ENCODE results near the gene PDX1. TPM values are rescaled to one million over a fixed set of nuclear protein-coding genes. Genes with fewer than 3 reads are reported as not detected.

PDX1 gene
- total RNA-seq, 1 experiment from 2014 or later: 1.7 TPM

DNA sequence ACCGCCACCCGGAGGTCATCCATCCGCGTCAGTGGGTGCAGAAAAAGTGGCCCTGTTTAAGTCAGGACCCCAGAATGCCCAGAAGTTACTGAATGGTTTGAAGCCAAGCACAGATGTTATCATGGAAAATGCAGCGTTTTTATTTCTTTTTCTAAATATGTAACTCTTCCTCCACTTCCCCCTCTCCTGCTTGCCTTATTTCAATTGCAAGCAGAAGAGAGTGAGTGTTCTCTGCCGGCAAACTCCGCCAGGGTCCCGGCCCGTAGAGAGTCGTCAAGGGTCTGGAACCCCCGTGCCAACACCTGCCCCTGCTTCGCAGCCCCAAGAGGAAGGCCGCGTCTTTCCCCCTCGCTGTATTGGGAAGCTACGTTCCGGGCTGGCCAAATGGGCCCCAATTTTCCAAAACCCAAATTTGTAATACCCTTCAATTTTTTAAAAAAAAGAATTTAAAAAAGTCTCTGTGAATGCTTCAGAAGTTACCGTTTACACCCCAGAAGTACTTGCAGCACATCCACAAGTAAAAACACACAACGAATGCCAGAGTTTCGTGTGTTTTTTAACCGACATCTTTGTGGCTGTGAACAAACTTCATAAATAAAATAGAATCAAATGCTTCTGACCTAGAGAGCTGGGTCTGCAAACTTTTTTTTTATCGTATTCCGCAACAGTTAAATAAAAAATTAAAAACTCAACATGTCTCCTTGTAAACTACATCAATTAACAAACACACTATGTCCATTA lies 712 bp upstream of the PDX1 start:
- peaks cover 10 to 31% of the 10 kb centered on the region in 2 experiments for H3K4me1 ChIP-seq (ENCODE audit: control insufficient read depth in 1 of 2, insufficient read depth in 2 of 2, low read length in 2 of 2)
- peak overlapping the region; percentile 42 to 64; a peak in 3 of 4 replicates for H3K4me3 ChIP-seq (replicated peaks in 1 of 2; ENCODE audit: low read depth in 1 of 2, low read length in 2 of 2)
- H3K9ac ChIP-seq (ENCODE audit: low read length): no peak overlapping the region
- H4K20me1 ChIP-seq (ENCODE audit: insufficient read depth): no peaks in the 10 kb centered on the region
- POLR2A ChIA-PET: no interaction called here
- H2AFZ ChIP-seq (ENCODE audit: low read depth, low read length, poor library complexity, severe bottlenecking): peak overlapping the region; percentile 98
- H3K9me3 ChIP-seq (ENCODE audit: control insufficient read depth in 1 of 2, insufficient read depth in 1 of 2, low read depth in 1 of 2, low read length in 2 of 2): no peaks in the 10 kb centered on the region
- BruUV-seq (replicated peaks): no TSS peak
- H3K27ac ChIP-seq (ENCODE audit: low read depth, low read length): no peak overlapping the region
- no peak for TF ChIP-seq RAD21 (IDR thresholded peaks at IDR 0.05; ENCODE audit: low read depth)
- intact Hi-C loops (cut with micrococcal nuclease): no loop called here
- no peaks in the 10 kb centered on the region for H3K36me3 ChIP-seq (ENCODE audit: control insufficient read depth in 1 of 2, insufficient read depth in 2 of 2, low read length in 2 of 2)
- RAD21 ChIA-PET (ENCODE audit: low non-redundant PET in 1 of 2, low total read pairs in 2 of 2, uncharacterized antibody in 2 of 2, unreplicated experiment in 2 of 2): no interaction called here
- H3K27me3 ChIP-seq (ENCODE audit: insufficient read depth, low read length): no peaks in the 10 kb centered on the region
- CTCF ChIA-PET: interaction anchor here (1.4 to 1.6 kb wide), 2 partner anchors 35 to 93 kb away, joined by 6 read pairs; no protein-coding TSS in a partner anchor
- H3K4me2 ChIP-seq (ENCODE audit: low read length): peak overlapping the region; percentile 93
- no peaks in the 10 kb centered on the region for H3K9me2 ChIP-seq (ENCODE audit: insufficient read depth)
- no peak for DNase-seq (ENCODE audit: low read depth, low spot score)
- no peak for ATAC-seq
- H3K79me2 ChIP-seq (ENCODE audit: insufficient read depth, low read length): no peaks in the 10 kb centered on the region

DNA sequence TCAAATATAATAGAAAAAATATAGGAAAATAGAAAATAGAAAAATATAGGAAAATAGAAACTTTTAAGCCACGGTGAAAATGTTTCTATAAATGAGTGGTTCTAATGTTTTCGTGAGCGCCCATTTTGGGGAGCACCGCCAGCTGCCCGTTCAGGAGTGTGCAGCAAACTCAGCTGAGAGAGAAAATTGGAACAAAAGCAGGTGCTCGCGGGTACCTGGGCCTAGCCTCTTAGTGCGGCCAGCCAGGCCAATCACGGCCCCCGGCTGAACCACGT lies 204 bp upstream of the PDX1 start:
- DNase-seq (ENCODE audit: low read depth, low spot score): peak; percentile 45
- H3K27me3 ChIP-seq (ENCODE audit: insufficient read depth, low read length): no peaks in the 10 kb centered on the region
- H3K4me3 ChIP-seq (replicated peaks in 1 of 2; ENCODE audit: low read depth in 1 of 2, low read length in 2 of 2): peak overlapping the region; percentile 42 to 64
- no peaks in the 10 kb centered on the region for H3K79me2 ChIP-seq (ENCODE audit: insufficient read depth, low read length)
- no peak for ATAC-seq
- RAD21 ChIA-PET (ENCODE audit: low non-redundant PET in 1 of 2, low total read pairs in 2 of 2, uncharacterized antibody in 2 of 2, unreplicated experiment in 2 of 2): no interaction called here
- H3K36me3 ChIP-seq (ENCODE audit: control insufficient read depth in 1 of 2, insufficient read depth in 2 of 2, low read length in 2 of 2): no peaks in the 10 kb centered on the region
- POLR2A ChIA-PET: no interaction called here
- H3K9ac ChIP-seq (ENCODE audit: low read length): peak overlapping the region; percentile 53; the same call in 1 of the 2 replicates
- H3K4me2 ChIP-seq (ENCODE audit: low read length): peak overlapping the region; percentile 93
- no peaks in the 10 kb centered on the region for H3K9me3 ChIP-seq (ENCODE audit: control insufficient read depth in 1 of 2, insufficient read depth in 1 of 2, low read depth in 1 of 2, low read length in 2 of 2)
- intact Hi-C loops (cut with micrococcal nuclease): no loop called here
- H3K27ac ChIP-seq (ENCODE audit: low read depth, low read length): no peak overlapping the region
- peak overlapping the region; percentile 98 for H2AFZ ChIP-seq (ENCODE audit: low read depth, low read length, poor library complexity, severe bottlenecking)
- peaks cover 10 to 31% of the 10 kb centered on the region in 2 experiments for H3K4me1 ChIP-seq (ENCODE audit: control insufficient read depth in 1 of 2, insufficient read depth in 2 of 2, low read length in 2 of 2)
- H4K20me1 ChIP-seq (ENCODE audit: insufficient read depth): no peaks in the 10 kb centered on the region
- BruUV-seq (replicated peaks): no TSS peak
- CTCF ChIA-PET: interaction anchor here (1.4 to 1.6 kb wide), 2 partner anchors 34 to 93 kb away, joined by 6 read pairs; no protein-coding TSS in a partner anchor
- H3K9me2 ChIP-seq (ENCODE audit: insufficient read depth): no peaks in the 10 kb centered on the region
- TF ChIP-seq TCF7L2 (IDR thresholded peaks at IDR 0.05; ENCODE audit: borderline replicate concordance, extremely low read depth, insufficient read depth, insufficient read length) (no peak), SIN3A (IDR thresholded peaks at IDR 0.05; ENCODE audit: low read depth) (no peak), JUND (IDR thresholded peaks at IDR 0.05) (no peak), EZH2 (IDR thresholded peaks at IDR 0.05) (no peak), POLR2A (IDR thresholded peaks at IDR 0.05; ENCODE audit: borderline replicate concordance, extremely low read depth, insufficient read depth, insufficient read length) (no peak), CBX3 (IDR thresholded peaks at IDR 0.05; ENCODE audit: low read depth) (no peak), ELF1 (IDR thresholded peaks at IDR 0.05; ENCODE audit: borderline replicate concordance, low read depth) (no peak), EZH2phosphoT487 (IDR thresholded peaks at IDR 0.05; ENCODE audit: borderline replicate concordance) (no peak), POLR2AphosphoS5 (IDR thresholded peaks at IDR 0.05; ENCODE audit: low read depth, low read length) (no peak), CEBPB (IDR thresholded peaks at IDR 0.05; ENCODE audit: low read depth) (no peak), YY1 (IDR thresholded peaks at IDR 0.05; ENCODE audit: extremely low read depth, insufficient replicate concordance, low read depth, low read length) (no peak), EGR1 (IDR thresholded peaks at IDR 0.05; ENCODE audit: low read depth) (no peak)
- TF ChIP-seq, protein P1, sequence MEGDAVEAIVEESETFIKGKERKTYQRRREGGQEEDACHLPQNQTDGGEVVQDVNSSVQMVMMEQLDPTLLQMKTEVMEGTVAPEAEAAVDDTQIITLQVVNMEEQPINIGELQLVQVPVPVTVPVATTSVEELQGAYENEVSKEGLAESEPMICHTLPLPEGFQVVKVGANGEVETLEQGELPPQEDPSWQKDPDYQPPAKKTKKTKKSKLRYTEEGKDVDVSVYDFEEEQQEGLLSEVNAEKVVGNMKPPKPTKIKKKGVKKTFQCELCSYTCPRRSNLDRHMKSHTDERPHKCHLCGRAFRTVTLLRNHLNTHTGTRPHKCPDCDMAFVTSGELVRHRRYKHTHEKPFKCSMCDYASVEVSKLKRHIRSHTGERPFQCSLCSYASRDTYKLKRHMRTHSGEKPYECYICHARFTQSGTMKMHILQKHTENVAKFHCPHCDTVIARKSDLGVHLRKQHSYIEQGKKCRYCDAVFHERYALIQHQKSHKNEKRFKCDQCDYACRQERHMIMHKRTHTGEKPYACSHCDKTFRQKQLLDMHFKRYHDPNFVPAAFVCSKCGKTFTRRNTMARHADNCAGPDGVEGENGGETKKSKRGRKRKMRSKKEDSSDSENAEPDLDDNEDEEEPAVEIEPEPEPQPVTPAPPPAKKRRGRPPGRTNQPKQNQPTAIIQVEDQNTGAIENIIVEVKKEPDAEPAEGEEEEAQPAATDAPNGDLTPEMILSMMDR (IDR thresholded peaks at IDR 0.05 in 2 of 3, conservative IDR thresholded peaks at IDR 0.05 in 1 of 3; ENCODE audit: borderline replicate concordance in 1 of 3, insufficient read depth in 1 of 3, low read depth in 2 of 3, low read length in 2 of 3): no peak
- TF ChIP-seq, protein P2, sequence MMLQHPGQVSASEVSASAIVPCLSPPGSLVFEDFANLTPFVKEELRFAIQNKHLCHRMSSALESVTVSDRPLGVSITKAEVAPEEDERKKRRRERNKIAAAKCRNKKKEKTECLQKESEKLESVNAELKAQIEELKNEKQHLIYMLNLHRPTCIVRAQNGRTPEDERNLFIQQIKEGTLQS (IDR thresholded peaks at IDR 0.05): no peak
- TF ChIP-seq, protein P3, sequence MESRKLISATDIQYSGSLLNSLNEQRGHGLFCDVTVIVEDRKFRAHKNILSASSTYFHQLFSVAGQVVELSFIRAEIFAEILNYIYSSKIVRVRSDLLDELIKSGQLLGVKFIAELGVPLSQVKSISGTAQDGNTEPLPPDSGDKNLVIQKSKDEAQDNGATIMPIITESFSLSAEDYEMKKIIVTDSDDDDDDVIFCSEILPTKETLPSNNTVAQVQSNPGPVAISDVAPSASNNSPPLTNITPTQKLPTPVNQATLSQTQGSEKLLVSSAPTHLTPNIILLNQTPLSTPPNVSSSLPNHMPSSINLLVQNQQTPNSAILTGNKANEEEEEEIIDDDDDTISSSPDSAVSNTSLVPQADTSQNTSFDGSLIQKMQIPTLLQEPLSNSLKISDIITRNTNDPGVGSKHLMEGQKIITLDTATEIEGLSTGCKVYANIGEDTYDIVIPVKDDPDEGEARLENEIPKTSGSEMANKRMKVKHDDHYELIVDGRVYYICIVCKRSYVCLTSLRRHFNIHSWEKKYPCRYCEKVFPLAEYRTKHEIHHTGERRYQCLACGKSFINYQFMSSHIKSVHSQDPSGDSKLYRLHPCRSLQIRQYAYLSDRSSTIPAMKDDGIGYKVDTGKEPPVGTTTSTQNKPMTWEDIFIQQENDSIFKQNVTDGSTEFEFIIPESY (IDR thresholded peaks at IDR 0.05; ENCODE audit: extremely low read depth, insufficient replicate concordance, low read length): no peak
- TF ChIP-seq, protein P4, sequence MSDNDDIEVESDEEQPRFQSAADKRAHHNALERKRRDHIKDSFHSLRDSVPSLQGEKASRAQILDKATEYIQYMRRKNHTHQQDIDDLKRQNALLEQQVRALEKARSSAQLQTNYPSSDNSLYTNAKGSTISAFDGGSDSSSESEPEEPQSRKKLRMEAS (IDR thresholded peaks at IDR 0.05): no peak

Measured in HCT116 (cell line).